ENCODE results near the gene HACD2.
"Not testable (repeated sequence)": the region's sequence is repeated elsewhere in the genome, so short reads cannot be mapped to it uniquely, and the experiment has no call there.

Gene HACD2

DNA sequence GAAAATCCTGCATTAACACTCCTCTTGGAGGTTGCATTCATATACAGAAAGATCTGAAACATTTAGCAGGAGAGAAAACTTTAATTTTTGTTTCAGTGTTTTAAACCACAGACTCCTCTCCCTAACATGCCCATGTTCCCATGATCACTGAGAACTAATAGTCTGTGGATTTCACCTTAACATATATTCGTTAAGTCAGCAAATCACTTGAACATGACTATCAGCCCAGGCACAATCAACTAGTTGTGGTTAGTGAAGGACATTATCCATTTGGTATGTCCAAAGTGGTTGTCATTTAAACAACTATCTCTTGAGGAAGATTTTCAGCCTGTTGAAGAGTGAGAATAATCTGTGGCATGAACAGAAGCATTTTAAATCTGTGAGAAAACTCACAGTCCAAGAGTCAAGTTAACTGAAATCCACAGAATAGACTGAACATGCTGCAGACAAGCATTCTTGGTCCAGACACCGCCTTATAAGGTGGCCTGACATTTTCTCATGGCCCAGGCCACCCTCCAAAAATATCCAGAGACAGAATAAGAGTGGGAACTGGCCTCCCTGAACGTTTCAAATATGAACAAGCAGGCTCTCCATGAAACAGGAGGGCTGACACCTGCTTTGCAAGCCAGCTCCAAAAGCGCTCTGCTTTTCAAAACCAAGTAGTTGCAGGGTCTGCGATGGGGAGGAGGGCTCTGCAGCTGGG, 96.1 kb downstream of the HACD2 start:
- Histone ChIP-seq H3K4me1 (ENCODE audit: low read length) (no peaks in the 10 kb centered on the region), H2AFZ (ENCODE audit: low read length) (no peak overlapping the region), H3F3A (ENCODE audit: insufficient read depth, low read length) (no peaks in the 10 kb centered on the region), H3K36me3 (replicated peaks; ENCODE audit: insufficient read depth, low read length) (no peaks in the 10 kb centered on the region), H3K79me2 (ENCODE audit: low read length) (no peaks in the 10 kb centered on the region), H3K4me3 (ENCODE audit: low read length) (no peak overlapping the region), H3K9me3 (replicated peaks; ENCODE audit: insufficient read depth, low read length) (no peaks in the 10 kb centered on the region), H3K9me2 (replicated peaks; ENCODE audit: insufficient read depth, low read length) (no peaks in the 10 kb centered on the region), H3K27me3 (replicated peaks; ENCODE audit: insufficient read depth, low read length) (no peaks in the 10 kb centered on the region), H3K9ac (ENCODE audit: low read length) (no peak overlapping the region), H3K27ac (ENCODE audit: low read length) (no peak overlapping the region), H4K20me1 (ENCODE audit: insufficient read depth, low read length) (no peaks in the 10 kb centered on the region), H3K4me2 (ENCODE audit: low read depth, low read length) (no peak overlapping the region)
- no peak for DNase-seq
- TF ChIP-seq, protein P1, sequence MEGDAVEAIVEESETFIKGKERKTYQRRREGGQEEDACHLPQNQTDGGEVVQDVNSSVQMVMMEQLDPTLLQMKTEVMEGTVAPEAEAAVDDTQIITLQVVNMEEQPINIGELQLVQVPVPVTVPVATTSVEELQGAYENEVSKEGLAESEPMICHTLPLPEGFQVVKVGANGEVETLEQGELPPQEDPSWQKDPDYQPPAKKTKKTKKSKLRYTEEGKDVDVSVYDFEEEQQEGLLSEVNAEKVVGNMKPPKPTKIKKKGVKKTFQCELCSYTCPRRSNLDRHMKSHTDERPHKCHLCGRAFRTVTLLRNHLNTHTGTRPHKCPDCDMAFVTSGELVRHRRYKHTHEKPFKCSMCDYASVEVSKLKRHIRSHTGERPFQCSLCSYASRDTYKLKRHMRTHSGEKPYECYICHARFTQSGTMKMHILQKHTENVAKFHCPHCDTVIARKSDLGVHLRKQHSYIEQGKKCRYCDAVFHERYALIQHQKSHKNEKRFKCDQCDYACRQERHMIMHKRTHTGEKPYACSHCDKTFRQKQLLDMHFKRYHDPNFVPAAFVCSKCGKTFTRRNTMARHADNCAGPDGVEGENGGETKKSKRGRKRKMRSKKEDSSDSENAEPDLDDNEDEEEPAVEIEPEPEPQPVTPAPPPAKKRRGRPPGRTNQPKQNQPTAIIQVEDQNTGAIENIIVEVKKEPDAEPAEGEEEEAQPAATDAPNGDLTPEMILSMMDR (IDR thresholded peaks at IDR 0.05; ENCODE audit: low read length): no peak
- TF ChIP-seq EZH2 (optimal IDR thresholded peaks at IDR 0.05; ENCODE audit: low read depth, low read length): no peak
- TF ChIP-seq EZH2phosphoT487 (IDR thresholded peaks at IDR 0.05; ENCODE audit: low read length): no peak

DNA sequence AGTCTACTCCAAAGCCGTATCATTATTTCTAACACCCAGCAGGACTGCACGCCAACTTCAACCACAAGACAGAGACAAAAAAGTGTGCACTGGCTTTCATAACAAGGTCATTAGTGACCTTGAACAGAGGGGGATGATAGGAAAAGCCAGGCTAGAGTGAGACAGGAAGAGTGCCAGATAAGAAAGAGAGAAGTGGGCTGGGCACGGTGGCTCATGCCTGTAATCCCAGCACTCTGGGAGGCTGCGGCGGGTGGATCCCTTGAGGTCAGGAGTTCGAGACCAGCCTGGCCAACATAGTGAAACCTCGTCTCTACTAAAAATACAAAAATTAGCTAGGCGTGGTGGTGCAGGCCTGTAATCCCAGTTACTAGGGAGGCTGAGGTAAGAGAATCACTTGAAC, 97.8 kb downstream of the HACD2 start:
- H3K79me2 ChIP-seq (ENCODE audit: low read length); H3F3A ChIP-seq (ENCODE audit: insufficient read depth, low read length); H3K9me2 ChIP-seq (replicated peaks; ENCODE audit: insufficient read depth, low read length); H2AFZ ChIP-seq (ENCODE audit: low read length); H3K9me3 ChIP-seq (replicated peaks; ENCODE audit: insufficient read depth, low read length); H3K4me1 ChIP-seq (ENCODE audit: low read length); H3K4me3 ChIP-seq (ENCODE audit: low read length); H3K4me2 ChIP-seq (ENCODE audit: low read depth, low read length); H3K27me3 ChIP-seq (replicated peaks; ENCODE audit: insufficient read depth, low read length); H3K9ac ChIP-seq (ENCODE audit: low read length); H3K27ac ChIP-seq (ENCODE audit: low read length); H4K20me1 ChIP-seq (ENCODE audit: insufficient read depth, low read length); DNase-seq; H3K36me3 ChIP-seq (replicated peaks; ENCODE audit: insufficient read depth, low read length): not testable (repeated sequence)

- Histone ChIP-seq H3K9me2 (replicated peaks; ENCODE audit: insufficient read depth, low read length) (no peaks in the 10 kb centered on the region), H3K9ac (ENCODE audit: low read length) (no peak overlapping the region), H3K36me3 (replicated peaks; ENCODE audit: insufficient read depth, low read length) (no peaks in the 10 kb centered on the region), H3K27ac (ENCODE audit: low read length) (no peak overlapping the region), H3K4me3 (ENCODE audit: low read length) (no peak overlapping the region), H3K4me2 (ENCODE audit: low read depth, low read length) (no peak overlapping the region), H3K79me2 (ENCODE audit: low read length) (no peaks in the 10 kb centered on the region), H3K27me3 (replicated peaks; ENCODE audit: insufficient read depth, low read length) (no peaks in the 10 kb centered on the region), H2AFZ (ENCODE audit: low read length) (no peak overlapping the region), H3K4me1 (ENCODE audit: low read length) (no peaks in the 10 kb centered on the region), H3F3A (ENCODE audit: insufficient read depth, low read length) (no peaks in the 10 kb centered on the region), H4K20me1 (ENCODE audit: insufficient read depth, low read length) (no peaks in the 10 kb centered on the region), H3K9me3 (replicated peaks; ENCODE audit: insufficient read depth, low read length) (no peaks in the 10 kb centered on the region)
- DNase-seq: no peak
- TF ChIP-seq EZH2 (optimal IDR thresholded peaks at IDR 0.05; ENCODE audit: low read depth, low read length) (no peak), EZH2phosphoT487 (IDR thresholded peaks at IDR 0.05; ENCODE audit: low read length) (no peak)
- TF ChIP-seq, protein P1 (IDR thresholded peaks at IDR 0.05; ENCODE audit: low read length): no peak
Observed at GRCh38 chr3:123486460-123486859, 98.4 kb downstream of the HACD2 start.

DNA sequence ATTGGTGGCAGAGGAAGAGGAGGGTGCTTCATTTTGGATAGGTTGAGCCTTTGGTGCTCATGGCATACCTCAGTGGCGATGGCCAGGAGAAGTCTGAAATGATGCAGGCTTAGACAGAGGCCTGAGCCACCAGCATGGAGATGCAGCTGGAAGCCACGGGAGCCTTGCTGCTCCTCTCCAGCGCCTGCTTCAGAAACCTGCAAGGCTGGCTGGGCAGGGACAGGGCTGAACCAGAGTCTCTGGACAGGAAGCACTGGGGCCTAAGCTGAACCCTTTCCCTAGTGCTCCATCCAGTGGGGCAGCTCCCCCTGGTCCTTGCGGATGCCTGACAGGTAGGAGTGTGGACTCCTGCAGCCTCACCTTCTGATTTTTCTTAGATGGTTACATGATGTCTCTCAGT, 99.3 kb downstream of the HACD2 start:
- no peak overlapping the region for H3K9ac ChIP-seq (ENCODE audit: low read length)
- no peaks in the 10 kb centered on the region for H3K36me3 ChIP-seq (replicated peaks; ENCODE audit: insufficient read depth, low read length)
- no peaks in the 10 kb centered on the region for H3K9me3 ChIP-seq (replicated peaks; ENCODE audit: insufficient read depth, low read length)
- no peak overlapping the region for H2AFZ ChIP-seq (ENCODE audit: low read length)
- no peaks in the 10 kb centered on the region for H3F3A ChIP-seq (ENCODE audit: insufficient read depth, low read length)
- H4K20me1 ChIP-seq (ENCODE audit: insufficient read depth, low read length): no peaks in the 10 kb centered on the region
- H3K27ac ChIP-seq (ENCODE audit: low read length): no peak overlapping the region
- H3K4me3 ChIP-seq (ENCODE audit: low read length): no peak overlapping the region
- no peaks in the 10 kb centered on the region for H3K9me2 ChIP-seq (replicated peaks; ENCODE audit: insufficient read depth, low read length)
- H3K79me2 ChIP-seq (ENCODE audit: low read length): no peaks in the 10 kb centered on the region
- DNase-seq: no peak
- no peaks in the 10 kb centered on the region for H3K27me3 ChIP-seq (replicated peaks; ENCODE audit: insufficient read depth, low read length)
- H3K4me1 ChIP-seq (ENCODE audit: low read length): peaks cover 3% of the 10 kb centered on the region; the same call in 1 of the 2 replicates
- H3K4me2 ChIP-seq (ENCODE audit: low read depth, low read length): no peak overlapping the region
- no peak for TF ChIP-seq EZH2phosphoT487 (IDR thresholded peaks at IDR 0.05; ENCODE audit: low read length)
- no peak for TF ChIP-seq EZH2 (optimal IDR thresholded peaks at IDR 0.05; ENCODE audit: low read depth, low read length)
- TF ChIP-seq, protein P1 (IDR thresholded peaks at IDR 0.05; ENCODE audit: low read length): no peak
